ENCODE results near the gene EPS8L3.
"Not testable (repeated sequence)": the region's sequence is repeated elsewhere in the genome, so short reads cannot be mapped to it uniquely, and the experiment has no call there.

The EPS8L3 gene

GRCh38 chr1:109704173-109704572 lies 59.5 kb downstream of the EPS8L3 start:
- no peak for DNase-seq

- DNase-seq: not testable (repeated sequence)
Measured at GRCh38 chr1:109702940-109703339, 60.8 kb downstream of the EPS8L3 start.

Data from fibroblast of skin of scalp (primary cell).